Aorta (tissue), 5 donors: ENCODE measurements around the gene PLEKHG7. TPM values are rescaled to one million over a fixed set of nuclear protein-coding genes. Genes with fewer than 3 reads are reported as not detected.

ENCODE experiments used
- ATAC-seq: fragments of 200-7000 bp; cut with Tn5 transposase; one replicate; pipeline ENCODE4 v1.9.1; 2022; ENCODE audit warnings: moderate library complexity; ENCODE audit not compliant: low FRiP score
- DNase-seq, 2 donors: peaks; one replicate each; pipeline ENCODE4 v3.0.0-alpha.2; 2020
- H3K27ac ChIP-seq, 2 donors: one replicate each; pipeline ENCODE4 v1.5.1; 2013; ENCODE audit warnings: low read length in 2 of 2, mild to moderate bottlenecking in 2 of 2, moderate library complexity in 2 of 2, control low read depth in 1 of 2, inconsistent platforms in 1 of 2, low read depth in 1 of 2
- H3K27me3 ChIP-seq, 2 donors: one replicate each; pipeline ENCODE4 v1.6.1; 2013; ENCODE audit warnings: control low read depth in 1 of 2, low read length in 1 of 2, mild to moderate bottlenecking in 1 of 2, moderate library complexity in 1 of 2; ENCODE audit not compliant: insufficient read depth in 2 of 2, control insufficient read depth in 1 of 2
- H3K36me3 ChIP-seq, 2 donors: one replicate each; pipeline ENCODE4 v1.6.1; 2013; ENCODE audit warnings: control low read depth in 1 of 2, low read length in 1 of 2, mild to moderate bottlenecking in 1 of 2; ENCODE audit not compliant: insufficient read depth in 2 of 2, control insufficient read depth in 1 of 2
- H3K4me1 ChIP-seq, 2 donors: one replicate each; pipeline ENCODE4 v1.6.1; 2013; ENCODE audit warnings: low read length in 2 of 2, control low read depth in 1 of 2, mild to moderate bottlenecking in 1 of 2, moderate library complexity in 1 of 2; ENCODE audit not compliant: insufficient read depth in 2 of 2, control insufficient read depth in 1 of 2
- H3K4me3 ChIP-seq, 2 donors: one replicate each; pipeline ENCODE4 v1.5.1; 2013; ENCODE audit warnings: low read length in 2 of 2, control low read depth in 1 of 2, mild to moderate bottlenecking in 1 of 2
- H3K9me3 ChIP-seq: one replicate; pipeline ENCODE4 v1.6.1; 2013; ENCODE audit warnings: mild to moderate bottlenecking, low read length; ENCODE audit not compliant: control insufficient read depth
- WGBS, 2 donors: extraction: QIAGEN DNeasy Blood & Tissue Kit; methylation state at CpG; one replicate each; pipeline ENCODE4 v1.1.7; 2013; 5-methylcytosine and 5-hydroxymethylcytosine counted together
- intact Hi-C, 2 donors: fragments of 100-400 bp; cut with DNase I; formaldehyde crosslinking; loops; one replicate each; pipeline versions ENCODE4 v1.14.2 to v1.15.0; 2022
- polyA plus RNA-seq, 2 donors: library from polyadenylated mRNA; stranded (reverse); fragments of 200-250 nt; gene quantifications; one replicate each; pipeline ENCODE4 v1.2.3, GENCODE V29; 2013
- total RNA-seq, 2 donors: library from RNA; stranded (reverse); fragmentation: NEBNext Ultra II Directional; extraction: Animal tissue kit (Norgen Biotek cat#: 25700); gene quantifications; one replicate each; pipeline ENCODE4 v1.2.1, GENCODE V29; 2021
- donor health status: healthy with polysubstance abuse.
- donor health status: Bipolar disorder and iron deficiency.
- donor health status: DM: no; HTN: no; CAD: no.
- donor health status: DM: no; HTN: no; CAD: no.
- donor health status: DM: yes; HTN: yes; CAD: no.

PLEKHG7 gene
- total and polyA plus RNA-seq, 4 donors, result not detected

- intact Hi-C loops, result no loop called here
- Histone ChIP-seq H3K27ac (no peak overlapping the region), H3K36me3 (no peaks in the 10 kb centered on the region), H3K27me3 (no peaks in the 10 kb centered on the region), H3K9me3 (peaks cover 3% of the 10 kb centered on the region), H3K4me3 (no peak overlapping the region), H3K4me1 (no peaks in the 10 kb centered on the region)
- DNase-seq (peak in 1 of 2 donors; percentile 74), ATAC-seq (no peak)
Observed at GRCh38 chr12:92696216-92696615, 6.6 kb upstream of the PLEKHG7 start.

- Histone ChIP-seq H3K27me3 (no peaks in the 10 kb centered on the region), H3K4me3 (no peak overlapping the region), H3K36me3 (no peaks in the 10 kb centered on the region), H3K9me3 (peaks cover 3% of the 10 kb centered on the region), H3K4me1 (no peaks in the 10 kb centered on the region), H3K27ac (no peak overlapping the region)
- DNase-seq (no peak), ATAC-seq (no peak)
- intact Hi-C loops, result no loop called here
Observed at GRCh38 chr12:92698474-92698873, 4.3 kb upstream of the PLEKHG7 start.

- Histone ChIP-seq H3K27me3 (no peaks in the 10 kb centered on the region), H3K4me3 (no peak overlapping the region), H3K9me3 (peaks cover 3% of the 10 kb centered on the region), H3K36me3 (no peaks in the 10 kb centered on the region), H3K27ac (no peak overlapping the region), H3K4me1 (no peaks in the 10 kb centered on the region)
- 89 to 95% methylated on average over 1 of the region's 1 CpG for WGBS, 2 donors
- no peak for ATAC-seq
- DNase-seq, result no peak
- intact Hi-C loops, result no loop called here
Observed at GRCh38 chr12:92701441-92701840, 1.3 kb upstream of the PLEKHG7 start.

GRCh38 chr12:92703786-92704185, 997 bp downstream of the PLEKHG7 start:
- Histone ChIP-seq H3K9me3 (no peaks in the 10 kb centered on the region), H3K27ac (no peak overlapping the region), H3K4me3 (no peak overlapping the region), H3K27me3 (no peaks in the 10 kb centered on the region), H3K36me3 (no peaks in the 10 kb centered on the region), H3K4me1 (no peaks in the 10 kb centered on the region)
- intact Hi-C loops, result no loop called here
- 76 to 82% methylated on average over 4 of the region's 4 CpGs for WGBS, 2 donors
- no peak for ATAC-seq
- no peak for DNase-seq

GRCh38 chr12:92706594-92706993, 3.8 kb downstream of the PLEKHG7 start:
- Histone ChIP-seq H3K4me3 (no peak overlapping the region), H3K9me3 (no peaks in the 10 kb centered on the region), H3K4me1 (no peaks in the 10 kb centered on the region), H3K36me3 (no peaks in the 10 kb centered on the region), H3K27me3 (no peaks in the 10 kb centered on the region), H3K27ac (no peak overlapping the region)
- 94% methylated on average over 7 of the region's 7 CpGs for WGBS, 2 donors
- no peak for ATAC-seq
- no peak for DNase-seq
- intact Hi-C loops, result no loop called here

- Histone ChIP-seq H3K4me3 (no peak overlapping the region), H3K36me3 (no peaks in the 10 kb centered on the region), H3K27ac (no peak overlapping the region), H3K9me3 (no peaks in the 10 kb centered on the region), H3K4me1 (no peaks in the 10 kb centered on the region), H3K27me3 (no peaks in the 10 kb centered on the region)
- DNase-seq, result no peak
- no peak for ATAC-seq
- intact Hi-C loops, result no loop called here
- 72 to 74% methylated on average over 1 of the region's 1 CpG for WGBS, 2 donors
Observed at GRCh38 chr12:92707926-92708325, 5.1 kb downstream of the PLEKHG7 start.

- no peak for ATAC-seq
- Histone ChIP-seq H3K4me1 (no peaks in the 10 kb centered on the region), H3K4me3 (no peak overlapping the region), H3K27me3 (no peaks in the 10 kb centered on the region), H3K36me3 (no peaks in the 10 kb centered on the region), H3K27ac (no peak overlapping the region), H3K9me3 (no peaks in the 10 kb centered on the region)
- DNase-seq, result no peak
- 45 to 53% methylated on average over 1 of the region's 1 CpG for WGBS, 2 donors
- intact Hi-C loops, result no loop called here
Observed at GRCh38 chr12:92715625-92716024, 12.8 kb downstream of the PLEKHG7 start.

- DNase-seq, result no peak
- no peaks in the 10 kb centered on the region for H3K9me3 ChIP-seq
- H3K36me3 ChIP-seq, result no peaks in the 10 kb centered on the region
- intact Hi-C loops, result no loop called here
- H3K27me3 ChIP-seq, result no peaks in the 10 kb centered on the region
- no peak overlapping the region for H3K27ac ChIP-seq
- no peak overlapping the region for H3K4me3 ChIP-seq
- no peaks in the 10 kb centered on the region for H3K4me1 ChIP-seq
- ATAC-seq, result no peak
- 76 to 77% methylated on average over 2 of the region's 2 CpGs for WGBS, 2 donors
Observed at GRCh38 chr12:92717202-92717601, 14.4 kb downstream of the PLEKHG7 start.

- no peak for DNase-seq
- ATAC-seq, result no peak
- 87 to 88% methylated on average over 2 of the region's 2 CpGs for WGBS, 2 donors
- no peak overlapping the region for H3K4me3 ChIP-seq
- H3K36me3 ChIP-seq, result no peaks in the 10 kb centered on the region
- intact Hi-C loops, result no loop called here
- no peaks in the 10 kb centered on the region for H3K4me1 ChIP-seq
- H3K9me3 ChIP-seq, result no peaks in the 10 kb centered on the region
- H3K27ac ChIP-seq, result no peak overlapping the region
- no peaks in the 10 kb centered on the region for H3K27me3 ChIP-seq
Observed at GRCh38 chr12:92718483-92718990, 15.7 kb downstream of the PLEKHG7 start.
